H1 (cell line): ENCODE measurements around the gene PSMC3. TPM values are rescaled to one million over a fixed set of nuclear protein-coding genes. Genes with fewer than 3 reads are reported as not detected.

Source experiments
- ATF3 ChIP-seq: IDR thresholded peaks from 2 replicates; pipeline ENCODE4 v1.6.1; 2011; ENCODE audit warnings: low read depth, mild to moderate bottlenecking, low read length; ENCODE audit not compliant: insufficient read depth
- BACH1 ChIP-seq: IDR thresholded peaks from 2 replicates; pipeline ENCODE4 v1.6.1; 2012; ENCODE audit warnings: low read length, improper control_type of control experiment
- CEBPB ChIP-seq: IDR thresholded peaks from 2 replicates; pipeline ENCODE4 v1.6.1; 2012; ENCODE audit warnings: low read depth, low read length
- polyA plus RNA-seq, 7 experiments: library from polyadenylated mRNA; depleted of rRNA in 3 of 7; stranded (reverse) in 5 of 7; unstranded in 2 of 7; fragments of >200 nt in 5 of 7; fragments of 200-250 nt in 2 of 7; gene quantifications; 1 replicate in 5 of 7; 2 replicates in 1 of 7; 4 replicates in 1 of 7; pipeline versions ENCODE4 v1.2.1 to v1.2.3, GENCODE V29; 2011 to 2013; ENCODE audit warnings: missing spikeins in 2 of 7, mixed read lengths in 2 of 7
- total RNA-seq: library from RNA; stranded (reverse); fragmentation: NEBNext Ultra II Directional; extraction: Animal tissue kit (Norgen Biotek cat#: 25700); gene quantifications from 2 replicates; pipeline ENCODE4 v1.2.1, GENCODE V29; 2021

PSMC3 gene
- total and polyA plus RNA-seq, 2 of the 8 experiments (the other 6 are each of a cell fraction or from before 2014, with no cell fraction given) = 105 to 160 TPM

DNA sequence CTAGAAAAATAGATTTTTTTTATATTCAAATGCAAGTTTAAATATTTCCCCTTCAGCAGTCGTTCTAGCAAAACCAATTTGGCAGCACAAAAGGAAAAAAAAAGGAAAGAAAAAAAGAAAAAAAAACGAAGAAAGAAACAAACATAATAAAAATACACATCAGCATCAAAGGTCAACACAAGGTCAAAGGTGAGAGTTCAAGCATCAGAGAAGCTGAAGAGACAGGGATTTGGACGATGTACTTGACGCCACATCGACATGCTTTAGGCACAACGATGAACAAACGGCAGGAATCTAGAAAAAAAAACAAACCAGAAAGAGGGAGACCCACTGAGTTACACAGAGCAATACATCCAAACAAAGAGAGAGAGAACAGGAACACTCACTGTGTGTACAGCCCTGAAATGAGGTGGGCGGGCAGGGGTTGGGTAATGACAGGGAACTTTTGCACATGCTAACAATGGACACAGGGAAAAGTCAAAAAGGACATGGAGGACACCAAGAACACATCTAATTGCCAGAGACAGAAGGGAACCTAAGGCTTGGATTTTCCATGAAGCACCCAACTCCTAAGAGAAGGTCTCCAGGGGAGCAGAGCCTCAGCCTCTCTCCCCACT lies 42.5 kb upstream of the PSMC3 start (continued):
- TF ChIP-seq BACH1 = no peak
- TF ChIP-seq CEBPB = no peak
- TF ChIP-seq ATF3 = no peak
